Gastroesophageal sphincter (tissue), 4 donors: ENCODE data around the gene SUSD3. TPM values are rescaled to one million over a fixed set of nuclear protein-coding genes. Genes with fewer than 3 reads are reported as not detected.

Experiments
- ATAC-seq: fragments of 150-250 bp; one replicate; pipeline ENCODE4 v1.9.1; 2016; ENCODE audit warnings: mild to moderate bottlenecking, moderate library complexity
- H3K27ac ChIP-seq, 4 donors: fragments of 200-600 bp; sonication (generic) in 3 of 4; 1 replicate in 3 of 4; 2 replicates in 1 of 4; pipeline ENCODE4 v1.5.1; 2016 to 2019
- H3K27me3 ChIP-seq: fragments of 200-600 bp; sonication (generic); one replicate; pipeline ENCODE4 v1.5.1; 2019
- H3K36me3 ChIP-seq, 2 donors: fragments of 200-600 bp; sonication (generic); one replicate each; pipeline ENCODE4 v1.5.1; 2019; ENCODE audit warnings: control low read depth in 1 of 2
- H3K4me1 ChIP-seq, 3 donors: fragments of 200-600 bp; sonication (generic); 1 replicate in 2 of 3; 2 replicates in 1 of 3; pipeline ENCODE4 v1.5.1; 2016 to 2019; ENCODE audit warnings: control low read depth in 2 of 3
- H3K4me3 ChIP-seq, 2 donors: fragments of 200-600 bp; sonication (generic); one replicate each; pipeline ENCODE4 v1.5.1; 2019; ENCODE audit warnings: mild to moderate bottlenecking in 1 of 2, moderate library complexity in 1 of 2
- H3K9me3 ChIP-seq, 3 donors: fragments of 200-600 bp; sonication (generic); one replicate each; pipeline ENCODE4 v1.5.1; 2017 to 2019; ENCODE audit warnings: control low read depth in 2 of 3
- CTCF ChIP-seq, 4 experiments: fragments of 200-600 bp in 2 of 4; fragments of 450-650 bp in 2 of 4; sonication (generic) in 1 of 4; IDR thresholded peaks; one replicate each; pipeline ENCODE4 v1.5.1; 2017 to 2019; ENCODE audit warnings: antibody characterized with exemption in 4 of 4, mild to moderate bottlenecking in 2 of 4, moderate library complexity in 2 of 4
- EP300 ChIP-seq: sonication (generic); formaldehyde crosslinking; IDR thresholded peaks from one replicate; pipeline ENCODE4 v1.6.1; 2017; ENCODE audit warnings: antibody characterized with exemption, mild to moderate bottlenecking
- POLR2A ChIP-seq, 2 donors: fragments of 450-650 bp; IDR thresholded peaks; one replicate each; pipeline ENCODE4 v1.6.1; 2017; ENCODE audit warnings: antibody characterized with exemption in 2 of 2, mild to moderate bottlenecking in 2 of 2, moderate library complexity in 1 of 2
- POLR2AphosphoS5 ChIP-seq: sonication (generic); formaldehyde crosslinking; IDR thresholded peaks from one replicate; pipeline ENCODE4 v1.6.1; 2017; ENCODE audit warnings: antibody characterized with exemption
- WGBS, 2 donors: methylation state at CpG; one replicate each; pipeline ENCODE4 v1.1.5; 2018; ENCODE audit warnings: low coverage in 1 of 2; 5-methylcytosine and 5-hydroxymethylcytosine counted together
- total RNA-seq, 4 donors: library from RNA; depleted of rRNA; stranded (reverse); fragments of >200 nt; gene quantifications; one replicate each; pipeline ENCODE4 v1.1.0, GENCODE V29; 2016

Gene SUSD3
- total RNA-seq, 4 donors from 2014 or later = 1.5 to 4.7 (median 2.1) TPM; not detected in 1

GRCh38 chr9:93107151-93107824 lies 48.8 kb downstream of the SUSD3 start:
- Histone ChIP-seq H3K27me3 (no peaks in the 10 kb centered on the region), H3K36me3 (peaks cover 0 to 51% of the 10 kb centered on the region in 2 donors), H3K4me3 (no peak overlapping the region), H3K27ac (no peak overlapping the region), H3K9me3 (peaks cover 0 to 12% (median 0%) of the 10 kb centered on the region in 3 donors), H3K4me1 (peaks cover 0 to 45% (median 0%) of the 10 kb centered on the region in 3 donors)
- TF ChIP-seq CTCF (IDR thresholded peaks at IDR 0.05) (no peak), POLR2A (IDR thresholded peaks at IDR 0.05) (no peak), POLR2AphosphoS5 (no peak), EP300 (no peak)
- no peak for ATAC-seq
- 75 to 80% methylated on average over 1 to 8 of the region's 14 CpGs for WGBS, 2 donors

GRCh38 chr9:93107825-93108161 lies 49.3 kb downstream of the SUSD3 start:
- TF ChIP-seq CTCF (IDR thresholded peaks at IDR 0.05) (no peak), EP300 (no peak), POLR2AphosphoS5 (no peak), POLR2A (IDR thresholded peaks at IDR 0.05) (no peak)
- Histone ChIP-seq H3K27ac (no peak overlapping the region), H3K4me1 (peaks cover 0 to 45% (median 0%) of the 10 kb centered on the region in 3 donors), H3K36me3 (peaks cover 0 to 56% of the 10 kb centered on the region in 2 donors), H3K27me3 (no peaks in the 10 kb centered on the region), H3K4me3 (no peak overlapping the region), H3K9me3 (peaks cover 0 to 12% (median 0%) of the 10 kb centered on the region in 3 donors)
- ATAC-seq = no peak
- 84% methylated on average over 5 of the region's 6 CpGs; no CpG with 5 or more reads in 1 of the 2 donors for WGBS, 2 donors

- no peaks in the 10 kb centered on the region for H3K27me3 ChIP-seq
- H3K27ac ChIP-seq = no peak overlapping the region
- H3K4me3 ChIP-seq = no peak overlapping the region
- peaks cover 0 to 45% (median 0%) of the 10 kb centered on the region in 3 donors for H3K4me1 ChIP-seq
- ATAC-seq = no peak
- TF ChIP-seq POLR2A (IDR thresholded peaks at IDR 0.05) (no peak), POLR2AphosphoS5 (no peak), CTCF (IDR thresholded peaks at IDR 0.05) (no peak), EP300 (no peak)
- peaks cover 0 to 11% (median 0%) of the 10 kb centered on the region in 3 donors for H3K9me3 ChIP-seq
- 74% methylated on average over 2 of the region's 15 CpGs; no CpG with 5 or more reads in 1 of the 2 donors for WGBS, 2 donors
- H3K36me3 ChIP-seq = peaks cover 0 to 63% of the 10 kb centered on the region in 2 donors
Observed at GRCh38 chr9:93108291-93109041, 50.0 kb downstream of the SUSD3 start.

- Histone ChIP-seq H3K9me3 (no peaks in the 10 kb centered on the region), H3K4me3 (no peak overlapping the region), H3K27ac (no peak overlapping the region), H3K27me3 (no peaks in the 10 kb centered on the region), H3K4me1 (peaks cover 0 to 45% (median 0%) of the 10 kb centered on the region in 3 donors), H3K36me3 (peaks cover 0 to 72% of the 10 kb centered on the region in 2 donors)
- TF ChIP-seq EP300 = no peak
- TF ChIP-seq CTCF (IDR thresholded peaks at IDR 0.05) = no peak
- TF ChIP-seq POLR2A (IDR thresholded peaks at IDR 0.05) = no peak
- TF ChIP-seq POLR2AphosphoS5 = no peak
- WGBS, 2 donors = 100% methylated on average over 2 of the region's 14 CpGs; no CpG with 5 or more reads in 1 of the 2 donors
- no peak for ATAC-seq
Observed at GRCh38 chr9:93110311-93110855, 51.9 kb downstream of the SUSD3 start.
